Endothelial cell (in vitro differentiated cells): Measurements from ENCODE around the gene NEMF. TPM values are rescaled to one million over a fixed set of nuclear protein-coding genes. Genes with fewer than 3 reads are reported as not detected.

Source experiments
- DNase-seq: peaks from one replicate; pipeline ENCODE4 v3.0.0; 2021; ENCODE audit warnings: low spot score
- H3K27ac Mint-ChIP-seq: one replicate; pipeline ENCODE4 v1.8.0; 2021; ENCODE audit warnings: mixed read lengths, inconsistent platforms; ENCODE audit not compliant: unreplicated experiment
- H3K27me3 Mint-ChIP-seq: one replicate; pipeline ENCODE4 v1.8.0; 2021; ENCODE audit warnings: mild to moderate bottlenecking, moderate library complexity, mixed read lengths, inconsistent platforms; ENCODE audit not compliant: unreplicated experiment
- H3K36me3 Mint-ChIP-seq: one replicate; pipeline ENCODE4 v1.8.0; 2021; ENCODE audit warnings: mild to moderate bottlenecking, low read depth, mixed read lengths, inconsistent platforms; ENCODE audit not compliant: unreplicated experiment
- H3K4me1 Mint-ChIP-seq: one replicate; pipeline ENCODE4 v1.8.0; 2021; ENCODE audit warnings: mild to moderate bottlenecking, mixed read lengths, inconsistent platforms; ENCODE audit not compliant: unreplicated experiment
- H3K4me3 Mint-ChIP-seq: one replicate; pipeline ENCODE4 v1.8.0; 2021; ENCODE audit warnings: mild to moderate bottlenecking, mixed read lengths, inconsistent platforms; ENCODE audit not compliant: unreplicated experiment
- H3K9me3 Mint-ChIP-seq: one replicate; pipeline ENCODE4 v1.8.0; 2021; ENCODE audit warnings: mixed read lengths, inconsistent platforms; ENCODE audit not compliant: unreplicated experiment
- CTCF ChIP-seq: fragments of 200-600 bp; sonication (generic); IDR thresholded peaks from one replicate; pipeline ENCODE4 v1.5.0; 2021; ENCODE audit warnings: antibody characterized with exemption; ENCODE audit not compliant: unreplicated experiment
- total RNA-seq: library from RNA; stranded (reverse); fragmentation: NEBNext Ultra II Directional; extraction: Animal tissue kit (Norgen Biotek cat#: 25700); gene quantifications from one replicate; pipeline ENCODE4 v1.2.1, GENCODE V29; 2021; ENCODE audit not compliant: unreplicated experiment

Gene NEMF
- total RNA-seq, 1 donor from 2014 or later, result 55.5 TPM

- no peak overlapping the region for H3K27ac Mint-ChIP-seq
- H3K9me3 Mint-ChIP-seq, result no peaks in the 10 kb centered on the region
- peak; percentile 40 for DNase-seq
- TF ChIP-seq CTCF, result no peak
- peaks cover 9% of the 10 kb centered on the region for H3K4me1 Mint-ChIP-seq
- H3K4me3 Mint-ChIP-seq, result no peak overlapping the region
- no peaks in the 10 kb centered on the region for H3K36me3 Mint-ChIP-seq
- H3K27me3 Mint-ChIP-seq, result peaks cover 11% of the 10 kb centered on the region
Observed at GRCh38 chr14:49861699-49862088, 9.1 kb upstream of the NEMF start.

- Mint-ChIP-seq H3K4me3 (no peak overlapping the region), H3K9me3 (no peaks in the 10 kb centered on the region), H3K27ac (no peak overlapping the region), H3K27me3 (peaks cover 11% of the 10 kb centered on the region), H3K36me3 (no peaks in the 10 kb centered on the region), H3K4me1 (peaks cover 9% of the 10 kb centered on the region)
- no peak for TF ChIP-seq CTCF
- no peak for DNase-seq
Observed at GRCh38 chr14:49860988-49861698, 8.6 kb upstream of the NEMF start.

- no peak for DNase-seq
- TF ChIP-seq CTCF, result no peak
- Mint-ChIP-seq H3K27ac (no peak overlapping the region), H3K4me1 (peaks cover 9% of the 10 kb centered on the region), H3K27me3 (peaks cover 11% of the 10 kb centered on the region), H3K9me3 (no peaks in the 10 kb centered on the region), H3K4me3 (no peak overlapping the region), H3K36me3 (no peaks in the 10 kb centered on the region)
Observed at GRCh38 chr14:49858383-49858782, 5.8 kb upstream of the NEMF start.

- Mint-ChIP-seq H3K27ac (no peak overlapping the region), H3K9me3 (no peaks in the 10 kb centered on the region), H3K4me1 (peaks cover 16% of the 10 kb centered on the region), H3K36me3 (peaks cover 6% of the 10 kb centered on the region), H3K4me3 (no peak overlapping the region), H3K27me3 (peaks cover 13% of the 10 kb centered on the region)
- TF ChIP-seq CTCF, result no peak
- DNase-seq, result no peak
Observed at GRCh38 chr14:49857427-49858003, 4.9 kb upstream of the NEMF start.

- peak; percentile 73 for TF ChIP-seq CTCF
- Mint-ChIP-seq H3K4me3 (no peak overlapping the region), H3K27me3 (peaks cover 8% of the 10 kb centered on the region), H3K27ac (no peak overlapping the region), H3K9me3 (no peaks in the 10 kb centered on the region), H3K36me3 (peaks cover 11% of the 10 kb centered on the region), H3K4me1 (peaks cover 19% of the 10 kb centered on the region)
- DNase-seq, result peak; percentile 74
Observed at GRCh38 chr14:49853572-49854375, 1.2 kb upstream of the NEMF start.
